ENCODE data around the gene OGFR.

DNA sequence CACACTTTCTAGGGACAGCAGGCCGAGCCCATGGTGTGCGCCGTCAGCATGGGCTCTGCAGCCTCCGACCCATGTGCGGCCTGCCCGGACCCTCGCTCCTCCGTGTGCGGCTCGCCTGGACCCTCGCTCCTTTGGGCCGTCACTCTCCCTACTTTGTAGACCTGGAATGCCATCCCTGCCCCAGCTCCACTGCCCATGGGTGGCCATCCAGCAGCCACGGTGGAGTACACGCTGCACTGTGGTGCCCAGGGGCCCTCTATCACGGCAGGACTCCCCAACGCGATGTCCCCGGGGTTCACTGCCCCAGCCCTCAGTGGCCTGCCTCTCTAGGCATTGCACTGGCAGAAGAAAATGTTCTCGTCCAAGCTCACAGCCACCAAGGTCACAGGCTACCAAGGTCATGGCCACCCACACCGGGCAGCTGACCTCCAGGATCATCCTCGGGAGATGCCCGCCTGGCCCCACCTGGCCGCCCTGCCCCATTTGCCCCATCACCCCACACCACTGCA lies 32.5 kb upstream of the OGFR start:
- TF ChIP-seq, protein P1, sequence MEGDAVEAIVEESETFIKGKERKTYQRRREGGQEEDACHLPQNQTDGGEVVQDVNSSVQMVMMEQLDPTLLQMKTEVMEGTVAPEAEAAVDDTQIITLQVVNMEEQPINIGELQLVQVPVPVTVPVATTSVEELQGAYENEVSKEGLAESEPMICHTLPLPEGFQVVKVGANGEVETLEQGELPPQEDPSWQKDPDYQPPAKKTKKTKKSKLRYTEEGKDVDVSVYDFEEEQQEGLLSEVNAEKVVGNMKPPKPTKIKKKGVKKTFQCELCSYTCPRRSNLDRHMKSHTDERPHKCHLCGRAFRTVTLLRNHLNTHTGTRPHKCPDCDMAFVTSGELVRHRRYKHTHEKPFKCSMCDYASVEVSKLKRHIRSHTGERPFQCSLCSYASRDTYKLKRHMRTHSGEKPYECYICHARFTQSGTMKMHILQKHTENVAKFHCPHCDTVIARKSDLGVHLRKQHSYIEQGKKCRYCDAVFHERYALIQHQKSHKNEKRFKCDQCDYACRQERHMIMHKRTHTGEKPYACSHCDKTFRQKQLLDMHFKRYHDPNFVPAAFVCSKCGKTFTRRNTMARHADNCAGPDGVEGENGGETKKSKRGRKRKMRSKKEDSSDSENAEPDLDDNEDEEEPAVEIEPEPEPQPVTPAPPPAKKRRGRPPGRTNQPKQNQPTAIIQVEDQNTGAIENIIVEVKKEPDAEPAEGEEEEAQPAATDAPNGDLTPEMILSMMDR (IDR thresholded peaks at IDR 0.05; ENCODE audit: low read depth, low read length, poor library complexity, severe bottlenecking), result no peak
- TF ChIP-seq EZH2phosphoT487 (IDR thresholded peaks at IDR 0.05; ENCODE audit: borderline replicate concordance, low read length), result no peak

Measured in DOHH2 (cell line).